Measurements from ENCODE around the gene F12. TPM values are rescaled to one million over a fixed set of nuclear protein-coding genes. Genes with fewer than 3 reads are reported as not detected.

The F12 gene
- total and polyA plus RNA-seq, 2 donors (not counting 3 experiments of a cell fraction or from before 2014, with no cell fraction given) = 1.00 to 1.4 TPM

DNA sequence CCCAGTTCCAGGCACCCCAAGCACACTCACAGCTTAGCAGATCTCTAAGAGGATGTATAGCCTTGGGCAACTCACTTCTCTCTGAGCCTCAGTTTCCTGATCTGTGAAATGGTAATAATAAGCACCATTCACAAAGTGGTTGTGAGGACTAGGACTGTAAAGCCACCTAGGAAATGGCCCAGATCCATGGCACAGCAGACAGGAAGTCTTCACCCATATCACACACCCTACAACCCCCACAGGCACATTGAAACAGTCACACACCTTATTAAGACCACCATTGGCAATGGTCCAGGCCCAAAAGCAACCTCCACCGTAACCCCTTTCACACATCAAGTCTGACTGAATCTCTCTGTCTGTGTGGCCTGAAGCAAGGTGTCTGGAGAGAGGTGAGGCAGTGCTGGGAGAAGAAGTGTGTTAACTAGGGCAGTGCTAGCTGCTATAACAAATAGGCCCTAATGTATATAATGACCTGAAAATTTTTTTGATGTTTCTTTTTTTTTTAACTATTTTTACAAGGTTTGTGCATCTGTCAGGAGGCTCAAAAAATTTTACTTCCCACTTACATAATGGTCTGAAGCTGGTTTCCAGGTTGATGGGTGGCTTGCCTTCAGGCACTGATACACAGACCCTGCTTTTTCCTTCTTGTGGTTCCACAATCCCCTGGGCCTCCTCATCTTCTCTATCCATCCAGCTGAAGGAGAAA, 54.0 kb downstream of the F12 start:
- TF ChIP-seq GATA2 (IDR thresholded peaks at IDR 0.05; ENCODE audit: insufficient read depth, insufficient read length, low read depth, low read length) (no peak), FOS (IDR thresholded peaks at IDR 0.05; ENCODE audit: borderline replicate concordance, insufficient read depth, low read length) (no peak), POLR2AphosphoS5 (IDR thresholded peaks at IDR 0.05; ENCODE audit: insufficient read depth, low read depth, low read length) (no peak), POLR2A (IDR thresholded peaks at IDR 0.05; ENCODE audit: low read depth, low read length) (no peak), MYC (IDR thresholded peaks at IDR 0.05; ENCODE audit: low read depth, low read length) (no peak), JUN (IDR thresholded peaks at IDR 0.05; ENCODE audit: borderline replicate concordance, insufficient read depth, insufficient read length, low read depth) (no peak), EZH2 (IDR thresholded peaks at IDR 0.05; ENCODE audit: borderline replicate concordance, low read depth, low read length, severe bottlenecking) (no peak)
- TF ChIP-seq, protein P1, sequence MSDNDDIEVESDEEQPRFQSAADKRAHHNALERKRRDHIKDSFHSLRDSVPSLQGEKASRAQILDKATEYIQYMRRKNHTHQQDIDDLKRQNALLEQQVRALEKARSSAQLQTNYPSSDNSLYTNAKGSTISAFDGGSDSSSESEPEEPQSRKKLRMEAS (IDR thresholded peaks at IDR 0.05; ENCODE audit: insufficient read depth, insufficient read length) = no peak
- TF ChIP-seq, protein P2, sequence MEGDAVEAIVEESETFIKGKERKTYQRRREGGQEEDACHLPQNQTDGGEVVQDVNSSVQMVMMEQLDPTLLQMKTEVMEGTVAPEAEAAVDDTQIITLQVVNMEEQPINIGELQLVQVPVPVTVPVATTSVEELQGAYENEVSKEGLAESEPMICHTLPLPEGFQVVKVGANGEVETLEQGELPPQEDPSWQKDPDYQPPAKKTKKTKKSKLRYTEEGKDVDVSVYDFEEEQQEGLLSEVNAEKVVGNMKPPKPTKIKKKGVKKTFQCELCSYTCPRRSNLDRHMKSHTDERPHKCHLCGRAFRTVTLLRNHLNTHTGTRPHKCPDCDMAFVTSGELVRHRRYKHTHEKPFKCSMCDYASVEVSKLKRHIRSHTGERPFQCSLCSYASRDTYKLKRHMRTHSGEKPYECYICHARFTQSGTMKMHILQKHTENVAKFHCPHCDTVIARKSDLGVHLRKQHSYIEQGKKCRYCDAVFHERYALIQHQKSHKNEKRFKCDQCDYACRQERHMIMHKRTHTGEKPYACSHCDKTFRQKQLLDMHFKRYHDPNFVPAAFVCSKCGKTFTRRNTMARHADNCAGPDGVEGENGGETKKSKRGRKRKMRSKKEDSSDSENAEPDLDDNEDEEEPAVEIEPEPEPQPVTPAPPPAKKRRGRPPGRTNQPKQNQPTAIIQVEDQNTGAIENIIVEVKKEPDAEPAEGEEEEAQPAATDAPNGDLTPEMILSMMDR (IDR thresholded peaks at IDR 0.05; ENCODE audit: extremely low read depth in 1 of 2, insufficient read depth in 1 of 2, low read depth in 1 of 2, low read length in 2 of 2) = no peak
- Histone ChIP-seq H3K4me2 (ENCODE audit: insufficient read depth, low read length) (no peak overlapping the region), H3K79me2 (ENCODE audit: control insufficient read depth, insufficient read depth, low read length) (peaks cover 10% of the 10 kb centered on the region), H4K20me1 (replicated peaks; ENCODE audit: control insufficient read depth, extremely low read depth, insufficient read depth, low read length) (no peaks in the 10 kb centered on the region), H3K4me3 (replicated peaks in 1 of 3; ENCODE audit: insufficient read depth in 1 of 3, low read depth in 1 of 3, low read length in 3 of 3) (no peak overlapping the region), H3K9me1 (replicated peaks; ENCODE audit: control insufficient read depth, extremely low read depth, insufficient read depth, low read length) (no peaks in the 10 kb centered on the region), H2AFZ (ENCODE audit: low read depth, low read length) (no peak overlapping the region), H3K4me1 (ENCODE audit: control insufficient read depth, extremely low read depth, insufficient read depth, low read length) (peaks cover 26% of the 10 kb centered on the region), H3K27me3 (ENCODE audit: control insufficient read depth in 2 of 2, insufficient read depth in 2 of 2, low read length in 2 of 2) (no peaks in the 10 kb centered on the region), H3K36me3 (ENCODE audit: control insufficient read depth in 2 of 2, extremely low read depth in 1 of 2, insufficient read depth in 2 of 2, low read length in 2 of 2) (no peaks in the 10 kb centered on the region), H3K9ac (replicated peaks; ENCODE audit: extremely low read depth, insufficient read depth, low read length) (no peak overlapping the region), H3K9me3 (replicated peaks; ENCODE audit: control insufficient read depth, insufficient read depth, low read length) (no peaks in the 10 kb centered on the region), H3K27ac (ENCODE audit: insufficient read depth, low read depth, low read length) (no peak overlapping the region)
- DNase-seq (ENCODE audit: low read depth, low spot score) (no peak), FAIRE-seq (no peak)
- intact Hi-C loops (cut with micrococcal nuclease) = no loop called here
- dilution Hi-C loops (cut with MboI; ENCODE audit: extremely low pct_ligation_motif_present, low sequenced_read_pairs) = no loop called here
- CTCF ChIA-PET = interaction anchor here (1.1 to 6.3 kb wide), 2 partner anchors 15 to 27 kb away, joined by 3 to 31 read pairs; no protein-coding TSS in a partner anchor
- BruUV-seq (replicated peaks) = no TSS peak
- POLR2A ChIA-PET = no interaction called here
